Osteocyte (in vitro differentiated cells): ENCODE data around the gene TMEM125. TPM values are rescaled to one million over a fixed set of nuclear protein-coding genes. Genes with fewer than 3 reads are reported as not detected.

Experiments used
- DNase-seq: peaks from one replicate; pipeline ENCODE4 v3.0.0; 2021; ENCODE audit warnings: mixed read lengths; ENCODE audit not compliant: unreplicated experiment; ENCODE audit errors: extremely low spot score
- H3K27ac Mint-ChIP-seq: one replicate; pipeline ENCODE4 v1.8.0; 2021; ENCODE audit warnings: mild to moderate bottlenecking, mixed read lengths; ENCODE audit not compliant: unreplicated experiment
- H3K27me3 Mint-ChIP-seq: one replicate; pipeline ENCODE4 v1.8.0; 2021; ENCODE audit warnings: mixed read lengths; ENCODE audit not compliant: unreplicated experiment
- H3K36me3 Mint-ChIP-seq: one replicate; pipeline ENCODE4 v1.8.0; 2021; ENCODE audit warnings: mixed read lengths; ENCODE audit not compliant: unreplicated experiment
- H3K4me1 Mint-ChIP-seq: one replicate; pipeline ENCODE4 v1.8.0; 2021; ENCODE audit warnings: mixed read lengths; ENCODE audit not compliant: unreplicated experiment
- H3K4me3 Mint-ChIP-seq: one replicate; pipeline ENCODE4 v1.8.0; 2021; ENCODE audit warnings: mild to moderate bottlenecking, moderate library complexity, mixed read lengths; ENCODE audit not compliant: unreplicated experiment
- H3K9me3 Mint-ChIP-seq: one replicate; pipeline ENCODE4 v1.8.0; 2021; ENCODE audit warnings: mixed read lengths; ENCODE audit not compliant: unreplicated experiment
- total RNA-seq: library from RNA; stranded (reverse); gene quantifications from 2 replicates; pipeline ENCODE4 v1.2.1, GENCODE V29; 2021
- TF ChIP-seq, protein P1 (sequence below): fragments of 200-600 bp; sonication (generic); IDR thresholded peaks from 2 replicates; pipeline ENCODE4 v1.5.0; 2021; ENCODE audit warnings: antibody characterized with exemption, mild to moderate bottlenecking, moderate library complexity

TMEM125 gene
- total RNA-seq, 1 donor from 2014 or later = not detected

DNA sequence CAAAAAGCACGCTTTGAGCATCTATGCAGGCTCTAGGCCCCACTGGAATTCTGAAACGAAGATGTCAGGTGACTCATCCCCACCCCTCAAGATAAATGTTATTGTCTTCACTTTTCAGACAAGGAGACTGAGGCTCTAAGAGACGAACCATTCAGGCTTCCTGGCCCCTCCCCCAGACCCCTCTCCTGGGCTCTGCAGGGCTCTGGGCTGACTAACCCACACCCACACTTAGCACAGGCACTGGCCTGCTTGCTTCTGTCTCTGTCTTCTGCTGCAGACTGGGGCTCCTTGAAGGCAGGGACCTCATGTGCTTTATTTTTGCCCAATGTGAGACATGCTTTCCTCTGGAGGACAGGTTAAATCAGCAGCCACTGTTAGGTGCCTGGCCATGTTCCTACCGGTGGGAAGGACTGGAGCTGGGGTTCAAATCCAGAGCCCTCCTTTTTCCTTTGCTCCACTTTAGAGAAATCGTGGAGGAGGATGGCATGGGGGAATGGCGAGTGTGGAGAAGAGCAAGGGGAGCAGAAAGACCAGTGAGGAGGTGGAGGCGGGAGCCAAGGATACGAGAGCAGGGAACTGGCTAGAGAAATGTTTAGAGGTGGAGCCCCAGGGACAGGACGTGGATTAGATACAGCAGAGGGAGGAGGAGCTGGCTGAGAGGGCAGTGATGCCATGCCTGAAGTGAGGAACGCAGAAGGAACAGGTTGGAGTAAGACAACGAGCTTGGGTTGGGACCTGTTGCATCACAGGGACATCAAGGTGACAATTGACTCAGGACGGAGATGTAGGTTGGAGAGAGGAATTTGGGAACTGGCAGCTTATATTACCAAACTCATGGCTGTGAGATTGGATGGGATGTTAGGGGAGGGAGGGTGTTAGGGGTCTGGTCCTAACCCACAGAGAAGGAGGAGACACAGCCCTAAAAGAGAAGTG lies 1.7 kb downstream of the TMEM125 start:
- Mint-ChIP-seq H3K9me3 (no peaks in the 10 kb centered on the region), H3K4me1 (peaks cover 15% of the 10 kb centered on the region), H3K27me3 (peaks cover 7% of the 10 kb centered on the region), H3K4me3 (no peak overlapping the region), H3K27ac (no peak overlapping the region), H3K36me3 (no peaks in the 10 kb centered on the region)
- no peak for DNase-seq
- TF ChIP-seq, protein P1, sequence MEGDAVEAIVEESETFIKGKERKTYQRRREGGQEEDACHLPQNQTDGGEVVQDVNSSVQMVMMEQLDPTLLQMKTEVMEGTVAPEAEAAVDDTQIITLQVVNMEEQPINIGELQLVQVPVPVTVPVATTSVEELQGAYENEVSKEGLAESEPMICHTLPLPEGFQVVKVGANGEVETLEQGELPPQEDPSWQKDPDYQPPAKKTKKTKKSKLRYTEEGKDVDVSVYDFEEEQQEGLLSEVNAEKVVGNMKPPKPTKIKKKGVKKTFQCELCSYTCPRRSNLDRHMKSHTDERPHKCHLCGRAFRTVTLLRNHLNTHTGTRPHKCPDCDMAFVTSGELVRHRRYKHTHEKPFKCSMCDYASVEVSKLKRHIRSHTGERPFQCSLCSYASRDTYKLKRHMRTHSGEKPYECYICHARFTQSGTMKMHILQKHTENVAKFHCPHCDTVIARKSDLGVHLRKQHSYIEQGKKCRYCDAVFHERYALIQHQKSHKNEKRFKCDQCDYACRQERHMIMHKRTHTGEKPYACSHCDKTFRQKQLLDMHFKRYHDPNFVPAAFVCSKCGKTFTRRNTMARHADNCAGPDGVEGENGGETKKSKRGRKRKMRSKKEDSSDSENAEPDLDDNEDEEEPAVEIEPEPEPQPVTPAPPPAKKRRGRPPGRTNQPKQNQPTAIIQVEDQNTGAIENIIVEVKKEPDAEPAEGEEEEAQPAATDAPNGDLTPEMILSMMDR = no peak

DNA sequence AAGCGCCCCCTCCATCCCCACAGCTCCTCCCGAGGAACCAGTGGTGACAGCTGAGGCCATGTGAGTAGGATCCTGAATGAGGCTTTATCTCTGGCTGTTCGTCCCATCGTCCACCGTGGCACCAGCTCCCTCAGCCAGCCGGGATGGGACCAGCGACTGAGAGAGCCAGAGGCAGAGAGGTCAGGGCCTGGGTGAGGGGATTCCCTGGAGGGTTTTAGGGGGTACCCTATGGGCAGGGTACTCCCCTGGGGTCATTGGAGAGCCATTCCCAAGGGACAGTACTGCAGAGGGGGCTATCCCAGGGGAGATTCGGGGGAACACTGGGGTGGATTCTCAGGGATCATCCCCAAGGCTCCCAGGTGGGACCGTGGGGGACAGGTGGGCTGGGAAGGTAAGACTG lies 2.4 kb downstream of the TMEM125 start:
- Mint-ChIP-seq H3K4me1 (peaks cover 14% of the 10 kb centered on the region), H3K27me3 (peaks cover 7% of the 10 kb centered on the region), H3K36me3 (no peaks in the 10 kb centered on the region), H3K9me3 (no peaks in the 10 kb centered on the region), H3K27ac (no peak overlapping the region), H3K4me3 (no peak overlapping the region)
- TF ChIP-seq, protein P1 = no peak
- no peak for DNase-seq

DNA sequence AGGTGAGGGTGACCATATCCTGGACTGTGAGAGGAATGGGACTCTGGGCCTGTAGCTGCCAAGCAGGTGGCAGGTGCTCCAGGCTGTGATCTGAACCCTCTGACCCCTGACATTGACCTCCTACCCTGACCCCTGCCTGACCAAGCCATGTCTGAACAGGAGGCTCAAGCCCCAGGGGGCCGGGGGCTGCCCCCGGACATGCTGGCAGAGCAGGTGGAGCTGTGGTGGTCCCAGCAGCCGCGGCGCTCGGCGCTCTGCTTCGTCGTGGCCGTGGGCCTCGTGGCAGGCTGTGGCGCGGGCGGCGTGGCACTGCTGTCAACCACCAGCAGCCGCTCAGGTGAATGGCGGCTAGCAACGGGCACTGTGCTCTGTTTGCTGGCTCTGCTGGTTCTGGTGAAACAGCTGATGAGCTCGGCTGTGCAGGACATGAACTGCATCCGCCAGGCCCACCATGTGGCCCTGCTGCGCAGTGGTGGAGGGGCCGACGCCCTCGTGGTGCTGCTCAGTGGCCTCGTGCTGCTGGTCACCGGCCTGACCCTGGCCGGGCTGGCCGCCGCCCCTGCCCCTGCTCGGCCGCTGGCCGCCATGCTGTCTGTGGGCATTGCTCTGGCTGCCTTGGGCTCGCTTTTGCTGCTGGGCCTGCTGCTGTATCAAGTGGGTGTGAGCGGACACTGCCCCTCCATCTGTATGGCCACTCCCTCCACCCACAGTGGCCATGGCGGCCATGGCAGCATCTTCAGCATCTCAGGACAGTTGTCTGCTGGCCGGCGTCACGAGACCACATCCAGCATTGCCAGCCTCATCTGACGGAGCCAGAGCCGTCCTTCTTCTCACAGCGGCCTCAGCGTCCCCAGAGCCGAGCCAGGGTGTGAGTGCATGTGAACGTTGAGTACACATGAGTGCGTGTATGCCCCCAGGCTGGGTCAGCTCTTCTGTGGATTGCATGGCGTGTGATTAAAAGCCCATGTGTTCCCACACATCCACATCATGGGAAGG lies 3.1 kb downstream of the TMEM125 start:
- TF ChIP-seq, protein P1 = no peak
- Mint-ChIP-seq H3K27me3 (peaks cover 7% of the 10 kb centered on the region), H3K36me3 (no peaks in the 10 kb centered on the region), H3K9me3 (no peaks in the 10 kb centered on the region), H3K4me3 (no peak overlapping the region), H3K4me1 (peaks cover 14% of the 10 kb centered on the region), H3K27ac (no peak overlapping the region)
- no peak for DNase-seq

DNA sequence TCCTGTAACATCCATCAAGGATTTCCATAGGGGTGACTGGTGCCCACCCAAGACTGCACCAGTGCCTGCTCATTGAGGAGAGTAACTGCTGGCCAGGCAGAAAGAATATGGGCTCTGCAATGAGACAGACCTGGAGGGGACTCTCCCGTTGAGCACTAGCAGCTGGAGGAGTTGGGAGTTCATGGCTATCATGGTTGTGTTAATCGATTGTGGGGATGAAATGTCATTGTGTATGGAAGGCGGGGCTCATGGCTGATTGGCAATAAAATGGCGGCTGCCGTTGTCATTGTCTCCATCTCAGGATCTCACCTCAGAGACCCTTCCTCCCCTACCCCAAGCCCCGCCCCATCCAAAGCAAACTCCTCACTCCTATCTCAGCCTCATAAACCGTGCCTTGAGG lies 3.9 kb downstream of the TMEM125 start:
- Mint-ChIP-seq H3K27me3 (peaks cover 7% of the 10 kb centered on the region), H3K36me3 (no peaks in the 10 kb centered on the region), H3K4me3 (no peak overlapping the region), H3K4me1 (peaks cover 14% of the 10 kb centered on the region), H3K9me3 (no peaks in the 10 kb centered on the region), H3K27ac (no peak overlapping the region)
- DNase-seq = no peak
- TF ChIP-seq, protein P1 = no peak
